Lower leg skin (tissue), 3 donors: Measurements from ENCODE around the gene PEAK1.

Experiments used
- CTCF ChIP-seq, 3 donors: fragments of 450-650 bp; IDR thresholded peaks; one replicate each; pipeline ENCODE4 v1.5.1; 2016; ENCODE audit warnings: antibody characterized with exemption in 3 of 3, mild to moderate bottlenecking in 3 of 3, moderate library complexity in 2 of 3
- POLR2A ChIP-seq, 2 donors: fragments of 450-650 bp; IDR thresholded peaks; one replicate each; pipeline ENCODE4 v1.6.1; 2016 to 2017; ENCODE audit warnings: antibody characterized with exemption in 2 of 2, mild to moderate bottlenecking in 1 of 2, moderate library complexity in 1 of 2

GRCh38 chr15:77457905-77458265 lies 38.0 kb upstream of the PEAK1 start:
- no peak for TF ChIP-seq POLR2A (IDR thresholded peaks at IDR 0.05)
- TF ChIP-seq CTCF (IDR thresholded peaks at IDR 0.05), result no peak
